NCI-H526 treated with DMSO at 0.1 percent for 48 hours (cell line): ENCODE measurements around the gene CLBA1.
A peak's percentile ranks its signal among the peaks of the same experiment; 100 is the strongest.
"Not testable (repeated sequence)": the region's sequence is repeated elsewhere in the genome, so short reads cannot be mapped to it uniquely, and the experiment has no call there.

Source experiments
- DNase-seq: peaks from one replicate; lab custom pipeline; 2025; lab: John Stamatoyannopoulos, UW

CLBA1 gene

DNA sequence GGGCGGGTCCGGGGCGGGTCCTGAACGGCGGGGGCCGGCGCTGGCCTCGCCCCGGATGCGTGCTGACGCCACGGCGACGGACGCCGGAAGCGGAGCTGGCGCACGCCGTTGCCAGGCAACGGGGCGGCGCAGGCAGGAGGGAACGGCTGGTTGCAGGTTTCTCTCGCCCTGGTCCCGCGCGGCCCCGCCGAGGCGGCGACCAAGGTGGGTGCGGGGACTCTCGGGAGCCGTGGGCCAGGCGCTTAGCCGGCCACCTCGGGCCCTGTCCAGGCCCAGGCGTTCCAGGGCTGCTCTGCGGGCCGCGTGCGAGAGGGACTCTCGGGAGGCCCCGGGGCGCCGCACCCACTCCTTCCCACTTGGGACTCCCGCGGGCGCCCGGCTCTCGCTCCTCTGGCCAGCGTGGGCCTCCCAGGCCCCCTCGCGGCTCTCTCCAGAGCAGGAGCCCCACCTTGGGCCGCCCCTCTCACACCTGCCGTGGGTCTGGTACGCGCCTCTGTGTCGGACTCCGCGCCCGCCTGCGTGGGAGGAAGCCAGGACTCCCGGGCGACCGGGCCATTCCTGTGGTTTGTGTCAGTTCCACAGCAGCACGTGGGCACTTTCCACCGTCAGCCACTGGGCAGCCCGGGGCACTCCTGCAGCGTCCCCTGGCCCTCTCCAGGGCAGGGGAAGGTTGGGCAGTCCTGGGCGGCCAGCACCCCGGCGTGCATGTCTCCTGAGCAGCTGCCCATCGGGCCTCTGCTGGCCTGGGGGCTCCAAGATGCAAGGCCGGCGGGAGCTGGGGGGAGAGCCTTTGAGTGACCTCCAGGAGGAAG is at the start of gene CLBA1:
Gene CLBA1 (plus strand): TSS at position 114 of the 812 bp plus-strand sequence. CDS start 644 bp downstream, at position 758.
- DNase-seq, result peak; percentile 40

DNA sequence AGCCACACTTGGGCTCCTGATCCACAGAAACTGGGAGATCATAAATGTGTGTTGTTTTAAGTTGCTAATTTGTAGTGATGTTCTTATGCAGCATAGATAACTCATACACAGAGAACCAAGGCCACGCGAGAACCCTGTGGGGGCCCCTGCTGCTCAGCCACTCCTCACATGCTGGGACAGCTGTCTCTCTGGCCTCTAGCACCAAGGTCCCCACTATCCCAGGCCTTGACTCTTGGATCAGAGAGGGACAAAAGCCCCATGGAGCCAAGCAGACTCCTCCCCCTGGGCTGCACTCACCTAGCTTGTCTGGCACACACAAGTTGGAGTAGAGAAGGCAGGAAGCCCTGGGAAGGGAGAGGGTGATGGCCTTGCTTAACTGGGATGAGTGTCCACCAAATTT is 49.6 kb upstream of the CLBA1 start:
- no peak for DNase-seq

DNA sequence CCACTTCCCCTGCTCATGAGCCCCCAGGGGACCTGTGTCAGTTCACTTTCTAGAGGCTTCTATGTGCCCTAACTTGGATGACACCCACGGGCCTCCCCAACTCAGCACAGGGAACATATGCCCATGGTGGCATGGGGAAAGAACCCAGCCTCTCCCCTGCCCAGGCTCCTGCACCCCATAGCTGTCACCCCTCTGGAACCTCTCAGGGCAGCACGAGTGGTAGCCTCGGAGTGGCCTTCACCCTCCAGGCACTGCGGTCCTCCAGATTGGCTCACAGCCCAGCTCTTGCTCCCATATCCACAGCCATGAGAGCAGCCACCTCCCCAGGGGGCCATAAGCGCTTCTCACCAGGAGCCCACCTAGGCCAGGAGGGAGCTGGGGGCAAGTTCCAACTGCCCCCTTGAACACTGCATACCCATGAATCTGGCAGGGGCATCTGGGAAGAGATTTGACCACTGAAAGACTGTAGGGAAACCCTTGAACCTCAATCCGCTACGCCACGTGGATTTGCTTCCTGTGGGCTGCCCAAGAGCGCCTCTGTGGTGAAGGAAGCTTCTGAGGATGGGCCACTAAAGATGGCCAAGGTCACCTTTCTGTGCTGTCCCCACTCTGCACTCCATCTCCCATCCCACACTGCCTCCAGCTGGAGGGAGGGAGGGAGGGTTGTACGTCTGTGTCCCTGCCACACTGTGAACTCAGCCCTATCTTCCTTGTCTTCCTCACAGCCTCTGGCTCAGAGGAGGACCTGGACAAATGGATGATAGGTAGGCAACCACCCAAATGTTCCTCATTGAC is 49.0 kb upstream of the CLBA1 start:
- no peak for DNase-seq

DNA sequence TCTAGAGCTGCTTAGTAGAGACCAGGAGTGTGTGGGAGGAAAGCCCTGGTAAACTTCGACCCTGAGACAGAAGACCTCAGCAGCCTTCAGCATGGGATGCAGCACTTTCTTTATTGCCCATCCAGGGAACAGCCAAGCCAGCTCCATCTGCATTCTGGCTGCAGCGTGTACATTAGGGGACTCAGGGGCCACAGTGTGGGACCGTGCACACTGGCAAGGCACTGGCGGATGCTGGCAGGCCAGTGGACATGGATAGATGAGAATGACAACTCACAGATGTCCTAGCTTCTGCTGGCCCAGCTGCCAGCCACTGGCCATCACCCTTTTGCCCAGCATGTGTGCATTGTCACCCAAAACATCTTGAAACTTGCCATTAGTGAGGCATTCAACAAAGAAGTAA is 48.4 kb upstream of the CLBA1 start:
- DNase-seq, result no peak

DNA sequence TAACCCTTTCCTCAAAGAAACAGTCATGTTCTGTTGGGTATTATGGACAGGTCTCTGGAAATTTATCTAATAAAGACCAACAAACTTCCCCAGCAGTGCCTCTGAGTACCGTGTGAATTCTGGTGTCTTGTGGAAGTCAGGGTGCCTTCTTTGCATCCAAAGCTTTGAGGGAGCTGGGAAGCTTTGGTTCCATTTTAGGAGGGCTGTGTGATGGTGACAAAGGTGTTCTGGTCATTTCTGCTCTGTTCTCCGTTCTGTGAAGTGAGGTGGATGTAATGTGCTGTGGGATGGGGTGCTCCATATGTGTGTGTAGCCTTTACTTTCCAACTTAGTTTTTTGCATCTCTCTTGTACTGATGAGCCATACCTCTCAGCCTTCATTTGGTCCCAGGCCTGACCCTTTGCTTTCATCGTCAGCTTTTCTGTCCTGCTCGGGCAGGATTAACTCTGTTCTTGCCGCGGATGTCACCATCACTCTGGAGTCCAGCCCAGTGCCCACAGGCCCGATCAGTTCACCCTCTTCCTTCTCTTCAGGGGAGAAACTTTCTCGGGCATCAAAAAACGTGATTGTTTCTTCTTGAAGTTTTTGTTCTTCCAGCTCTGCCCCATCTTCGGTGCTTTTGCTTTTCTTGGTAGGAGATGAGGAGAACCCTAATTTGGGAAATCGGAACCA is 47.8 kb upstream of the CLBA1 start:
- DNase-seq, result no peak

DNA sequence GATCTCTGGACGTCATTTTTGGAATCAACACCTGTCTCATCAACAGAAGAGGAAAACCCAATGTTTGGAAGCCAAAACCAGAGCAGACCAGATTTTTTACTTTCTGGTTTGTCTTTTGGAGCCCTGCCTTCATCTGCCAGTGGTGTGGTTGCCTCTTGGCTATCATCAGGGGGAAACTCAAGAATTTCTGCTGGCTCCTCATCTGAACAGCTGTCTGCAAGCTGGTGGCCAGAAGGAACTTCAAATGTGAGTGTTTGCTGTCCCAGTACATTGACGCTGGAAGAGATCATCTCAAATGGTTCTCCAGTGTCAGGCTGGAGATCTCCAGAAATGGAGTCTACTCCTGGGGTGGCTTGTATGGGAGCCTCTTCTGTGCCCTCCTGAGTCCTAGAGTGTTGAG is 47.2 kb upstream of the CLBA1 start:
- no peak for DNase-seq

DNA sequence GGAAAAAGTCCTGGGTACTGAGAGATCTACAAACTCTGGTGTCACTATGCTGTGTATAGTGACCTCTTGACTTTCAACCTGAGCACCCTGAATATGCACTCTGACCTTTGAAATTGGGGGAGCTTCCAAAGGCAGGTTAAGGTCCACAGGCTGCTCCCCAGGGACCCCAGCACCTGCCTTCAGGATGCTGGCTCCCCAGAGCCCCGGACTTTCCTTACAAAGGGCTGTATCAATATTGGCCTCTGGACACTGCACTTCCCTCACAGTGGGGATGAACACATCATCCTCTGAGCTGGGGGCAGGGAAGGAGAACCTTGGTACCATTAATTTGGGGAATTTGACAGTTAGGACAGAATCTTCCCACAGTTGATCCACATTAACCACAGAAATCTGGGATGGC is 46.6 kb upstream of the CLBA1 start:
- no peak for DNase-seq

DNA sequence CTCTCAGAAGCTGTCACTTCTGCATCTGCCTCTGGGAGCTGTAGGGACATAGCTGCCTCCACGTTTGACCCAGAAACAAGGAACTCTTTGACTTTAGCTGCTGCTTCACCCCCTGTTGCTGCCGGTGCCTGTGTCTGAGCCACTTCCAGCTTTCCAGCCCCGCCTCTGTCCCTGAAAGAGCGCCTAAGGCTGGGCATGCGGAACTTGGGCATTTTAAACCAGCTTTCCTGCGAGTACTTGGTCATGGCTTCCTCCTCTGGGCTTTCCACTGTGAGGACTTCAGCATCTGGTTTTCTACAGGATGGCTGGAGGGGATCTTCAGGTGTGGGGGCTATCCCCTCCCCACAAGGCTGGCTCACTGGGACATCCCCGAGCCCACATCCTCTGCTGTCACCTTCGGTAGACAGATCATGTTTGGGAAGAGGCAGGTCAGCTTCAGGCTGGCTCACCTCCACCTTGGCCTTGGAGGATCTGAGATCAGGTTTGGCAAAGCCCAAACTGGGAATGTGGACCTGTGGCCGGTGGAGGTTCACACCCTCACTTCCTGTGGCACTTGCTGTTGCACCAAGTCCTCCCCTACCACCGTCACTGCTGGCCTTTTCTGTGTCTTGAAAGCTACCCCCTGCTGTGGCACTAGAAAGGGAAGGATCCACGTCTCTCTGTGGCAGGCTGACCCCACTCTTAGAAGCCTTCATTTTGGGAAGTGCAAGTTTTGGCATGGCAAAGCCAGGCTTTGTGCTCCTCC is 45.8 kb upstream of the CLBA1 start:
- DNase-seq, result no peak

DNA sequence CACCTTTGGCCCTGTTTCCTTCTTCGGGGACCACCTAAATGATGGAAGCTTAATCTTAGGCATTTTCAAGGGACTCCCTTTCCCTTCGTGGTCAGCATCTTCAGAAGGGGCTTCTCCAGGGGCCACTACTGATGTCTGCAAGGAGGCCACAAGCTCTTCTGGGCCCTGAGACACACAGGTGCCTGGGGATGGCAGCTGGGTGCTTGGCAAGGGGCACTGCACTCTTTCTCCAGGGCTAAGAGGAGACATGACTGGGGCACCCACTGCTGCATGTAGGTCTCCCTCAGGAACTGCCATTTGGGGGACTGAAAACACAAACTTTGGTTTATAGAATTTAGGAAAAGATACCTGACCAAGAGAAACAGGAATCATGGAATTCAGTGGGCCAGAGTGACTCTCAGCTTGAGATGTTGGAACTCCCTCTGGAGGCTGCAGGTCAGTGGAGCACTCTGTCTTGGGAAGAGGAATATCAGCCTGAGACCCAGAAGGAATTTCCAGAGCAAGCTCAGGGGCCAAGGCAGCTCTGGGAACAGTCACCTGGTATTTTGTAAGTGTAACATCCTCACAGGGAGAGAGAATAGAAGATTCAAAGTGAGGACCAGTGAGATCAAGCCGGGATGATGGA is 45.0 kb upstream of the CLBA1 start:
- no peak for DNase-seq

DNA sequence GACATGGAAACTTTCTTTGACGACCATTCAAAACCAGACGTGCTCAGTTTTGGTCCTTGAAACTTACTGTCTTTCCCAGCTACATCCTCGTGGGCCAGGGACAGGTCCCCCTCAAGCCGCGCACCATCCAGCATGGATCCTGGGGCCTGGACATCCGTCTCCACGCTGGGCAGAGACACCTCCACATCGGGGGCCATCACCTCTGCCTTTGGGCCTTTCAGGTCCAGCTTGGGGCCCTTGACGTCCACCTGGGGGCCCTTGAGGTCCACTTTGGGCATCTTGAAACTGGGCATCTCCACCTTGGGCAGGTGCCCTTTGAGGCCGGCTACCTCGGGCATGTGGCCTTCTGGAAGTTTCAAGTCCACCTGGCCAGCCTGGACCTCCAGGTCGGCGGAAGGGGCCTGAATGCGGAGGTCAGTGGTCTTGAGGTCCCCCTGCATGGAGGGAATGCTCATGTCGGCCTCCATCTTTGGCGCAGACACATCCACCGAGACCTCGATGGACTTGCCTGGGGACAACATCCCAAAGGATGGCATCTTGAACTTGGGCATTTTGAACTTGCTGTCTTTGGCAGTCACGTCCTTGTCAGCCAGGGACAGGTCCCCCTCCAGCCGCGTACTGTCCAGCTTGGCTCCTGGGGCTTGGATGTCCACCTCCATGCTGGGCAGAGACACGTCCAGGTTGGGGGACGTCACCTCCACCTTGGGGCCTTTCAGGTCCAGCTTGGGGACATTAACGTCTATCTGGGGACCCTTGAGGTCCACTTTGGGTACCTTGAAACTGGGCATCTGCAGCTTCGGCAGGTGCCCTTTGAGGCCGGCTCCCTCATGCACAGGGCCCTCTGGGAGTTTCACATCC is 43.9 kb upstream of the CLBA1 start:
- no peak for DNase-seq

DNA sequence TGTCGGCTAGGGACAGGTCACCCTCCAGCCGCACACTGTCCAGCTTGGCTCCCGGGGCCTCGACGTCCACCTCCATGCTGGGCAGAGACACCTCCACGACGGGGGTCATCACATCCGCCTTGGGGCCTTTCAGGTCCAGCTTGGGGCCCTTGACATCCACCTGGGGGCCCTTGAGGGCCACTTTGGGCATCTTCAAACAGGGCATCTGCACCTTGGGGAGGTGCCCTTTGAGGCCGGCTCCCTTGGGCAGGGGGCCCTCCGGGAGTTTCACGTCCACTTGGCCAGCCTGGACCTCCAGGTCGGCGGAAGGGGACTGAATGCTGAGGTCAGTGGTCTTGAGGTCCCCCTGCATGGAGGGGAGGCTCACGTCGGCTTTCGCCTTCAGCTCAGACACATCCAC is 43.0 kb upstream of the CLBA1 start:
- no peak for DNase-seq

DNA sequence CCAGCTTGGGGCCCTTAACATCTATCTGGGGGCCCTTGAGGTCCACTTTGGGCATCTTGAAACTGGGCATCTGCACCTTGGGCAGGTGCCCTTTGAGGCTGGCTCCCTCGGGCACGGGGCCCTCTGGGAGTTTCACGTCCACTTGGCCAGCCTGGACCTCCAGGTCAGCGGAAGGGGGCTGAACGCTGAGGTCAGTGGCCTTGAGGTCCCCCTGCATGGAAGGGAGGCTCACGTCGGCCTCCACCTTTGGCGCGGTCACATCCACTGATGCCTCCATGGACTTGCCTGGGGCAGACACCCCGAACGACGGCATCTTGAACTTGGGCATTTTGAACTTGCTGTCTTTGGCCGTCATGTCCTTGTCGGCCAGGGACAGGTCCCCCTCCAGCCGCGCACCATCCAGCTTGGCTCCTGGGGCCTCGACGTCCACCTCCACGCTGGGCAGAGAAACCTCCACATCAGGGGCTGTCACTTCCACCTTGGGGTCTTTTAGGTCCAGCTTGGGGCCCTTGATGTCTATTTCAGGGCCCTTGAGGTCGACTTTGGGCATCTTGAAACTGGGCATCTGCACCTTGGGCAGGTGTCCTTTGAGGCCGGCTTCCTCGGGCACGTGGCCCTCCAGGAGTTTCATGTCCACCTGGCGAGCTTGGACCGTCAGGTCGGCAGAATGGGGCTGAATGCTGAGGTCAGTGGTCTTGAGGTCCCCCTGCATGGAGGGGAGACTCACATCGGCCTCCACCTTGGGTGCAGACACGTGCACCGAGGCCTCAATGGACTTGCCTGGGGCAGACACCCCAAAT is 42.2 kb upstream of the CLBA1 start:
- DNase-seq, result not testable (repeated sequence)

DNA sequence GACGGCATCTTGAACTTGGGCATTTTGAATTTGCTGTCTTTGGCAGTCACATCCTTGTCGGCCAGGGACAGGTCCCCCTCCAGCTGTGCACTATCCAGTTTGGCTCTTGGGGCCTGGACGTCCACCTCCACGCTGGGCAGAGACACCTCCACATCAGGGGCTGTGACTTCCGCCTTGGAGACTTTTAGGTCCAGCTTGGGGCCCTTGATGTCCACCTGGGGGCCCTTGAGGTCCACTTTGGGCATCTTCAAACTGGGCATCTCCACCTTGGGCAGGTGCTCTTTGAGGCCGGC is 41.6 kb upstream of the CLBA1 start:
- not testable (repeated sequence) for DNase-seq

DNA sequence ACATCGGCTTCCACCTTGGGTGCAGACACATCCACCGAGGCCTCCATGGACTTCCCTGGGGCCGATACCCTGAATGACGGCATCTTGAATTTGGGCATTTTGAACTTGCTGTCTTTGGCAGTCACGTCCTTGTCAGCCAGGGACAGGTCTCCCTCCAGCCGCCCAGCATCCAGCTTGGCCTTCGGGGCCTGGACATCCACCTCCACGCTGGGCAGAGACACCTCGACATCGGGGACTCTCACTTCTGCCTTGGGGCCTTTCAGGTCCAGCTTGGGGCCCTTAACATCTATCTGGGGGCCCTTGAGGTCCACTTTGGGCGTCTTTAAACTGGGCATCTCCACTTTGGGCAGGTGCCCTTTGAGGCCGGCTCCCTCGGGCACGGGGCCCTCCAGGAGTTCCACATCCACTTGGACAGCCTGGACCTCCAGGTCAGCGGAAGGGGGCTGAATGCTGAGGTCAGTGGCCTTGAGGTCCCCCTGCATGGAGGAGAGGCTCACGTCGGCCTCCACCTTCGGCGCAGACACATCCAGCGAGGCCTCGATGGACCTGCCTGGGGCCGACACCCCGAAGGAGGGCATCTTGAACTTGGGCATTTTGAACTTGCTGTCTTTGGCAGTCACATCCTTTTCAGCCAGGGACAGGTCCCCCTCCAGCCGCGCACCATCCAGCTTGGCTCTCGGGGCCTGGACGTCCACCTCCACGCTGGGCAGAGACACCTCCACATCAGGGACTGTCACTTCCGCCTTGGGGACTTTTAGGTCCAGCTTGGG is 41.0 kb upstream of the CLBA1 start:
- DNase-seq, result not testable (repeated sequence)

DNA sequence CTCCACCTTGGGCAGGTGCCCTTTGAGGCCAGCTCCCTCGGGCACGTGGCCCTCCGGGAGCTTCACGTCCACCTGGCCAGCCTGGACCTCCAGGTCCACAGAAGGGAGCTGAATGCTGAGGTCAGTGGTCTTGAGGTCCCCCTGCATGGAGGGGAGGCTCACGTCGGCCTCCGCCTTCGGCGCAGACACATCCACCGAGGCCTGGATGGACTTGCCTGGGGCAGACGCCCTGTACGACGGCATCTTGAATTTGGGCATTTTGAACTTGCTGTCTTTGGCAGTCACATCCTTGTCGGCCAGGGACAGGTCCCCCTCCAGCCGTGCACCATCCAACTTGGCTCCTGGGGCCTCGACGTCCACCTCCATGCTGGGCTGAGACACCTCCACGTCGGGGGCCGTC is 40.3 kb upstream of the CLBA1 start:
- DNase-seq, result not testable (repeated sequence)

DNA sequence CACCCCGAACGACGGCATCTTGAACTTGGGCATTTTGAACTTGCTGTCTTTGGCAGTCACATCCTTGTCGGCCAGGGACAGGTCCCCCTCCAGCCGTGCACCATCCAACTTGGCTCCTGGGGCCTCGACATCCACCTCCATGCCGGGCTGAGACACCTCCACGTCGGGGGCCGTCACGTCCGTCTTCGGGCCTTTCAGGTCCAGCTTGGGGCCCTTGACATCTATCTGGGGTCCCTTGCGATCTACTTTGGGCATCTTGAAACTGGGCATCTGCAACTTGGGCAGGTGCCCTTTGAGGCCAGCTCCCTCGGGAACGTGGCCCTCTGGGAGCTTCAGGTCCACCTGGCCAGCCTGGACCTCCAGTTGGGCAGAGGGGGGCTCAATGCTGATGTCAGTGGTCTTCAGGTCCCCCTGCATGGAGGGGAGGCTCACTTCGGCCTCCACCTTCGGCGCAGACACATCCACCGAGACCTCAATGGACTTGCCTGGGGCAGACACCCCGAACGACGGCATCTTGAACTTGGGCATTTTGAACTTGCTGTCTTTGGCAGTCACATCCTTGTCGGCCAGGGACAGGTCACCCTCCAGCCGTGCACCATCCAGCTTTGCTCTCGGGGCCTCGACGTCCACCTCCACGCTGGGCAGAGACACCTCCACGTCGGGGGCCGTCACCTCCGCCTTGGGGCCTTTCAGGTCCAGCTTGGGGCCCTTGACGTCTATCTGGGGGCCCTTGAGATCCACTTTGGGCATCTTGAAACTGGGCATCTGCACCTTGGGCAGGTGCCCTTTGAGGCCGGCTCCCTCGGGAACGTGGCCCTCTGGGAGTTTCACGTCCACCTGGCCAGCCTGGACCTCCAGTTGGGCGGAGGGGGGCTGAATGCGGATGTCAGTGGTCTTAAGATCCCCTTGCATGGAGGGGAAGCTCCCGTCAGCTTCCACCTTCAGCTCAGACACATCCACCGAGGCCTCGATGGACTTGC is 39.3 kb upstream of the CLBA1 start:
- DNase-seq, result not testable (repeated sequence)

DNA sequence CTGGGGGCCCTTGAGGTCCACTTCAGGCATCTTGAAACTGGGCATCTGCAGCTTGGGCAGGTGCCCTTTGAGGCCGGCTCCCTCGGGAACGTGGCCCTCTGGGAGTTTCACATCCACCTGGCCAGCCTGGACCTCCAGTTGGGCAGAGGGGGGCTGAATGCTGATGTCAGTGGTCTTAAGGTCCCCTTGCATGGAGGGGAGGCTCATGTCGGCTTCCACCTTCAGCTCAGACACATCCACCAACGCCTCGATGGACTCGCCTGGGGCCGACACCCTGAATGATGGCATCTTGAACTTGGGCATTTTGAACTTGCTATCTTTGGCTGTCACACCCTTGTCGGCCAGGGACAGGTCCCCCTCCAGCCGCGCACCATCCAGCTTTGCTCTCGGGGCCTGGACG is 38.4 kb upstream of the CLBA1 start:
- not testable (repeated sequence) for DNase-seq
